Neural progenitor cell (in vitro differentiated cells): ENCODE data around the gene PTPRB.

Experiments
- EZH2 ChIP-seq: fragments of 200-600 bp; sonication (generic); IDR thresholded peaks from 2 replicates; pipeline ENCODE4 v1.6.1; 2017; ENCODE audit warnings: antibody characterized with exemption, mild to moderate bottlenecking, moderate library complexity
- TF ChIP-seq, protein P1 (sequence below): fragments of 200-600 bp; sonication (generic); IDR thresholded peaks from 2 replicates; pipeline ENCODE4 v1.5.1; 2017; ENCODE audit warnings: antibody characterized with exemption, mild to moderate bottlenecking

- TF ChIP-seq, protein P1, sequence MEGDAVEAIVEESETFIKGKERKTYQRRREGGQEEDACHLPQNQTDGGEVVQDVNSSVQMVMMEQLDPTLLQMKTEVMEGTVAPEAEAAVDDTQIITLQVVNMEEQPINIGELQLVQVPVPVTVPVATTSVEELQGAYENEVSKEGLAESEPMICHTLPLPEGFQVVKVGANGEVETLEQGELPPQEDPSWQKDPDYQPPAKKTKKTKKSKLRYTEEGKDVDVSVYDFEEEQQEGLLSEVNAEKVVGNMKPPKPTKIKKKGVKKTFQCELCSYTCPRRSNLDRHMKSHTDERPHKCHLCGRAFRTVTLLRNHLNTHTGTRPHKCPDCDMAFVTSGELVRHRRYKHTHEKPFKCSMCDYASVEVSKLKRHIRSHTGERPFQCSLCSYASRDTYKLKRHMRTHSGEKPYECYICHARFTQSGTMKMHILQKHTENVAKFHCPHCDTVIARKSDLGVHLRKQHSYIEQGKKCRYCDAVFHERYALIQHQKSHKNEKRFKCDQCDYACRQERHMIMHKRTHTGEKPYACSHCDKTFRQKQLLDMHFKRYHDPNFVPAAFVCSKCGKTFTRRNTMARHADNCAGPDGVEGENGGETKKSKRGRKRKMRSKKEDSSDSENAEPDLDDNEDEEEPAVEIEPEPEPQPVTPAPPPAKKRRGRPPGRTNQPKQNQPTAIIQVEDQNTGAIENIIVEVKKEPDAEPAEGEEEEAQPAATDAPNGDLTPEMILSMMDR, result no peak
- TF ChIP-seq EZH2, result no peak
Measured at GRCh38 chr12:70598467-70599193, 38.6 kb downstream of the PTPRB start.
